Epithelial cell of esophagus (primary cell): ENCODE results near the gene SETBP1.
"Not testable (repeated sequence)": the region's sequence is repeated elsewhere in the genome, so short reads cannot be mapped to it uniquely, and the experiment has no call there.

ENCODE experiments used
- DNase-seq: peaks from one replicate; pipeline ENCODE4 v3.0.0; 2010; ENCODE audit warnings: low read depth
- H3K4me3 ChIP-seq: 2 replicates; pipeline ENCODE4 v1.5.1; 2011; ENCODE audit warnings: mild to moderate bottlenecking, low read length, control low read depth
- CTCF ChIP-seq: IDR thresholded peaks from 2 replicates; pipeline ENCODE4 v1.5.1; 2011; ENCODE audit warnings: low read depth, mild to moderate bottlenecking, low read length, control low read depth, inconsistent platforms; ENCODE audit not compliant: insufficient read depth; ENCODE audit errors: missing control alignments

The SETBP1 gene

GRCh38 chr18:44799907-44800421 is 119.3 kb downstream of the SETBP1 start:
- DNase-seq = no peak
- no peak overlapping the region for H3K4me3 ChIP-seq
- TF ChIP-seq CTCF = no peak

GRCh38 chr18:44800766-44801165 is 120.1 kb downstream of the SETBP1 start:
- not testable (repeated sequence) for H3K4me3 ChIP-seq, DNase-seq

DNA sequence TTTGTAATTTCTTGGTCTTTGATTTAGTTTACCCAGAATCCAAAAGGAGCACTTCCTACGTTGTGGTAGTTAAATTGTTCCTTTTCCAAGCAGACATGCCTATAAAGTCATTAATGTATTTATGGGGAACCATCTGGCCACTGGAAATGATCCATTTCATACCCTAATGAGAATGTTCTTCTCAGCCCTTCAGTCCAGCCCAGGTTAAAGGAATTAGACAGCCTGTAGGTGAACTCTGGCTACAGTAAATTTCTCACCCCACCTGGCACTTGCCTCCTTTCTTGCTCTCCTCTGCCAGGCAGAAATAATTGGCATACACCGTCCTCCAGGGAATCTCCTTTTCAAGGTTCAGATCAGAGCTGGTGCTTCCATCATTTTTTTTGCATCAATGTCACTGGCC is 121.1 kb downstream of the SETBP1 start:
- TF ChIP-seq CTCF = no peak
- H3K4me3 ChIP-seq = no peak overlapping the region
- DNase-seq = no peak

DNA sequence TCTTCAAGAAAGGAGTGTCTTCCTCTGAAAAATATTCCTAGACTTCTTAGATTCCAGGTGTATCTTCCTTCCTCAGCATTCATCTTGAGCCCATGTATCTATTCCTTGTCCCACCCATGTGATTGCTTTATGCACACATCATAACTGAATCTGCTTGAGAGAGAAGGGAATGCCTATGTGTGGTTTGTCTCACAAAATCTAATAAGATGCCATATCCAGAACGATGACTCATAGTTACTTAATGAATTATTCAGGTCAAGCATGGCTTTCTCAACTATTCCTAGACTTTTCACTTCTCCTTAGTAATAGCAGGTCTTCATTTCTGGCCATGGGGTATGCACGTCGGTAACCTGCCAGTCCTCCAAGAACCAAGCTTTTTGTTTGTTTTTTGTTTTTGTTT is 121.8 kb downstream of the SETBP1 start:
- H3K4me3 ChIP-seq = no peak overlapping the region
- no peak for TF ChIP-seq CTCF
- DNase-seq = peak; percentile 34

DNA sequence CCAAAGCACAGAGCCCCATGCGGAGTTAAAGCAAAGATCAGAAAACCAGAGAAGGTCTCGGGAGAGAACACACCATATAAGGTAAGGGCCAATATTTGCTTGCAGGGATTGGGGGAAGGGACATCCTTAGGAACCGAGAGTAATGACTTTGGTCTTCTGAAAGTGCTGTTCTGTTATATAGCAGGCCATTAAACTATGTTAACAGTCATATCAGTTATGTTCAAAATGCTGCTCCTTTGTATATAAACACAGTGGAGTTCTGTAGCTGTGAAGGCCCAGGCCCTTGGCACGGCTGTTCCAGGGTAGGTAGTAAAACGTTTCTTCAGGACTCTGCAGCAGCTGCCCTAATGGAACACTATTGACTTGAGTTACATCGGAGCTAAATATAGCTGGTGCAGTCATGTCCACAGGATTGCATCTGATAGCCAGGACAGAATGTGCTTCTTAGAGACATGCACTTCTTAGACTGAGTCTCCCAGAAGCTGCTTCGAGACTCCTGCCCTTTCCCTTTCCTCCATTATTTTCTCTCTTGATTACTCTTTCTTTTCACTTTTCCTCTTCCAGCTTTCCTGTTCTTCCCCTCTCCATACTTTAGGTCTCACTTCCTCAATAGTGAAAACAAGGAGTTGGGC is 122.4 kb downstream of the SETBP1 start:
- TF ChIP-seq CTCF = no peak
- DNase-seq = no peak
- H3K4me3 ChIP-seq = no peak overlapping the region

DNA sequence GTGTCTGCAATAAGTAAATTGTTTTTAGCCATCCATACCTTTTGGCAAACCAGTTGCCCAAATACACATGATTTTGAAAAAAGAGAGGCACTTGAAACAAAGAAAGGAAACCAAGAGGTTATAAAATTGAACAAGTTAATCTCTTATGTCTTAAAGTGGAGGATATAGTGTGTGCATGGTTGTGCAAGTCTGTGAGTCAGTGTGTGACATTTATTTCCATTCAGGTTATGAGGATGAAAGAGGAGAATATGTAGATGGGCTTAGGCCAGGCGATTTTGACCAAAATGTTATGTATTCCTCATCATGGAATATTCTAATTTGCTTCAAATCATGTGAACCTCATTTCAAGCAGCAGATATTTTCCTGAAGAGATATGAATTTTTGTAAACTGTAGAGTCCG is 123.3 kb downstream of the SETBP1 start:
- DNase-seq = peak; percentile 22
- no peak for TF ChIP-seq CTCF

DNA sequence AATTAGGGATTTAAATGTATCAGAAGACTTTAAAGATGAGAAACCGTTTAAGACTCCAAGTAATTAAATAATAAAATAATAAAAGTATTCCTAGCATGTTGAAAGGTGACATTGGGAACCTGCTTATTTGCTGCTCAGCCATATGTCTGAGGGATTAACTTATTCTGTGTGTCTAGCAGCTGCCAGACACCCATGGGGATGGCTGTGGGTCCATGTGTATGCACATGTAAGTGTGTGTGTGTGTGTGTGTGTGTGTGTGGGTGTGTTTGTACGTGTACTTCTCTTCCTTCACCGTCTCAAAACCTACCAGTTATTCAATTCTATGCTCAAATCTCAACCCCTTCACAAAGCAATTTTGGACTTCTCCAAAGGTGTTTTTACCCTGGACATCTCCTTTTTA is 124.5 kb downstream of the SETBP1 start:
- no peak for DNase-seq
- TF ChIP-seq CTCF = no peak
- no peak overlapping the region for H3K4me3 ChIP-seq

More for the DNA sequence above, 123.3 kb downstream of the SETBP1 start:
- no peak overlapping the region for H3K4me3 ChIP-seq
